H9 (cell line): Measurements from ENCODE around the gene TRAK1. TPM values are rescaled to one million over a fixed set of nuclear protein-coding genes. Genes with fewer than 3 reads are reported as not detected.

ENCODE experiments used
- DNase-seq: peaks from one replicate; pipeline ENCODE4 v3.0.0-alpha.2; 2017
- H2AFZ ChIP-seq: one replicate; pipeline ENCODE4 v1.6.1; 2013; ENCODE audit warnings: mild to moderate bottlenecking, low read length, control low read depth, moderate library complexity
- H2AK5ac ChIP-seq: 2 replicates; pipeline ENCODE4 v1.6.1; 2013; ENCODE audit warnings: low read length, control low read depth, mixed read lengths; ENCODE audit not compliant: insufficient read length
- H2BK120ac ChIP-seq: one replicate; pipeline ENCODE4 v1.6.1; 2013; ENCODE audit warnings: low read depth, mild to moderate bottlenecking, low read length, control low read depth, inconsistent platforms; ENCODE audit not compliant: poor library complexity, severe bottlenecking
- H2BK12ac ChIP-seq: 2 replicates; pipeline ENCODE4 v1.6.1; 2013; ENCODE audit warnings: low read length, control low read depth, mixed read lengths, low read depth; ENCODE audit not compliant: insufficient read length
- H2BK15ac ChIP-seq: 2 replicates; pipeline ENCODE4 v1.6.1; 2013; ENCODE audit warnings: low read depth, low read length, control low read depth
- H2BK20ac ChIP-seq: one replicate; pipeline ENCODE4 v1.6.1; 2013; ENCODE audit warnings: low read depth, mild to moderate bottlenecking, low read length, control low read depth, inconsistent platforms; ENCODE audit not compliant: poor library complexity, severe bottlenecking
- H2BK5ac ChIP-seq: 2 replicates; pipeline ENCODE4 v1.6.1; 2013; ENCODE audit warnings: low read length, control low read depth, mixed read lengths; ENCODE audit not compliant: insufficient read length
- H3K14ac ChIP-seq: 2 replicates; pipeline ENCODE4 v1.6.1; 2013; ENCODE audit warnings: low read length, control low read depth; ENCODE audit not compliant: insufficient read depth
- H3K18ac ChIP-seq: 2 replicates; pipeline ENCODE4 v1.6.1; 2013; ENCODE audit warnings: low read depth, mild to moderate bottlenecking, mixed read lengths, low read length, control low read depth; ENCODE audit not compliant: insufficient read length
- H3K23ac ChIP-seq: 2 replicates; pipeline ENCODE4 v1.6.1; 2013; ENCODE audit warnings: low read length, control low read depth, mixed read lengths, low read depth; ENCODE audit not compliant: insufficient read length
- H3K23me2 ChIP-seq: 2 replicates; pipeline ENCODE4 v1.6.1; 2013; ENCODE audit warnings: low read depth, mild to moderate bottlenecking, mixed read lengths, low read length, control low read depth; ENCODE audit not compliant: insufficient read length, poor library complexity, severe bottlenecking
- H3K27ac ChIP-seq: 2 replicates; pipeline ENCODE4 v1.5.1; 2013; ENCODE audit warnings: low read length, control low read depth, mixed read lengths, low read depth; ENCODE audit not compliant: insufficient read length
- H3K27me3 ChIP-seq: 2 replicates; pipeline ENCODE4 v1.6.1; 2013; ENCODE audit warnings: low read length, control low read depth, inconsistent platforms; ENCODE audit not compliant: insufficient read depth
- H3K4ac ChIP-seq: 2 replicates; pipeline ENCODE4 v1.6.1; 2013; ENCODE audit warnings: low read depth, mild to moderate bottlenecking, control low read depth, inconsistent platforms, low read length, moderate library complexity
- H3K4me1 ChIP-seq: 2 replicates; pipeline ENCODE4 v1.6.1; 2013; ENCODE audit warnings: low read length, control low read depth, inconsistent platforms; ENCODE audit not compliant: insufficient read depth
- H3K4me2 ChIP-seq: 2 replicates; pipeline ENCODE4 v1.6.1; 2013; ENCODE audit warnings: low read length, control low read depth, mixed read lengths; ENCODE audit not compliant: insufficient read length, insufficient read depth
- H3K56ac ChIP-seq: 2 replicates; pipeline ENCODE4 v1.6.1; 2013; ENCODE audit warnings: low read depth, mild to moderate bottlenecking, mixed read lengths, low read length, control low read depth; ENCODE audit not compliant: insufficient read length
- H3K79me1 ChIP-seq: 2 replicates; pipeline ENCODE4 v1.6.1; 2013; ENCODE audit warnings: low read depth, mild to moderate bottlenecking, moderate library complexity, low read length, control low read depth, inconsistent platforms; ENCODE audit not compliant: insufficient read depth, poor library complexity, severe bottlenecking
- H3K79me2 ChIP-seq: 2 replicates; pipeline ENCODE4 v1.6.1; 2013; ENCODE audit warnings: low read length, control low read depth, inconsistent platforms; ENCODE audit not compliant: insufficient read depth
- H3K9ac ChIP-seq: 2 replicates; pipeline ENCODE4 v1.6.1; 2013; ENCODE audit warnings: low read length, control low read depth, mixed read lengths; ENCODE audit not compliant: insufficient read length; ENCODE audit errors: extremely low read depth
- H3K9me3 ChIP-seq: one replicate; pipeline ENCODE4 v1.6.1; 2013; ENCODE audit warnings: low read depth, low read length, inconsistent platforms; ENCODE audit not compliant: control insufficient read depth
- H3T11ph ChIP-seq: one replicate; pipeline ENCODE4 v1.6.1; 2013; ENCODE audit warnings: mild to moderate bottlenecking, low read length, control low read depth, inconsistent platforms
- H4K20me1 ChIP-seq: one replicate; pipeline ENCODE4 v1.6.1; 2013; ENCODE audit not compliant: control insufficient read depth, insufficient read length, insufficient read depth
- H4K5ac ChIP-seq: 2 replicates; pipeline ENCODE4 v1.6.1; 2013; ENCODE audit warnings: low read depth, mild to moderate bottlenecking, mixed read lengths, low read length, control low read depth; ENCODE audit not compliant: insufficient read length
- H4K8ac ChIP-seq: replicated peaks from 2 replicates; pipeline ENCODE4 v1.6.1; 2013; ENCODE audit warnings: low read length, control low read depth, mixed read lengths, low read depth; ENCODE audit not compliant: insufficient read length
- H4K91ac ChIP-seq: 2 replicates; pipeline ENCODE4 v1.6.1; 2013; ENCODE audit warnings: low read depth, mild to moderate bottlenecking, moderate library complexity, mixed read lengths, low read length, control low read depth; ENCODE audit not compliant: insufficient read length
- H3K27ac Mint-ChIP-seq, 3 experiments: 2 replicates in 2 of 3; 3 replicates in 1 of 3; pipeline ENCODE4 v1.8.0; 2020 to 2021; ENCODE audit warnings: mixed read lengths in 3 of 3, mild to moderate bottlenecking in 1 of 3, moderate library complexity in 1 of 3
- H3K27me3 Mint-ChIP-seq: 2 replicates; pipeline ENCODE4 v1.8.0; 2021; ENCODE audit warnings: low read depth, mild to moderate bottlenecking, moderate library complexity, mixed read lengths
- H3K36me3 Mint-ChIP-seq, 3 experiments: 2 replicates in 2 of 3; 3 replicates in 1 of 3; pipeline ENCODE4 v1.8.0; 2020 to 2021; ENCODE audit warnings: low read depth in 3 of 3, mixed read lengths in 3 of 3; ENCODE audit not compliant: insufficient read depth in 1 of 3
- H3K4me1 Mint-ChIP-seq, 2 experiments: 2 replicates each; pipeline ENCODE4 v1.8.0; 2020; ENCODE audit warnings: mixed read lengths in 2 of 2
- H3K4me3 Mint-ChIP-seq, 2 experiments: 2 replicates in 1 of 2; 3 replicates in 1 of 2; pipeline ENCODE4 v1.8.0; 2020 to 2021; ENCODE audit warnings: mild to moderate bottlenecking in 2 of 2, mixed read lengths in 2 of 2, moderate library complexity in 1 of 2
- H3K9me3 Mint-ChIP-seq, 2 experiments: 2 replicates in 1 of 2; 3 replicates in 1 of 2; pipeline ENCODE4 v1.8.0; 2020; ENCODE audit warnings: mild to moderate bottlenecking in 2 of 2, mixed read lengths in 2 of 2, moderate library complexity in 1 of 2
- CTCF ChIP-seq: fragments of 200-600 bp; sonication (generic); conservative IDR thresholded peaks from 3 replicates; pipeline ENCODE4 v1.8.0; 2021; ENCODE audit warnings: antibody characterized with exemption, mild to moderate bottlenecking
- WGBS: extraction: QIAGEN DNeasy Blood & Tissue Kit; methylation state at CpG from one replicate; pipeline ENCODE4 v1.1.7; 2013; ENCODE audit warnings: missing lambda C conversion rate, low lambda C conversion rate, mixed read lengths; ENCODE audit not compliant: insufficient read length; ENCODE audit errors: extremely low coverage; 5-methylcytosine and 5-hydroxymethylcytosine counted together
- total RNA-seq: library from RNA; stranded (reverse); gene quantifications from 2 replicates; pipeline ENCODE4 v1.2.1, GENCODE V29; 2021

Gene TRAK1
- total RNA-seq, 1 experiment from 2014 or later, result 34.2 TPM

DNA sequence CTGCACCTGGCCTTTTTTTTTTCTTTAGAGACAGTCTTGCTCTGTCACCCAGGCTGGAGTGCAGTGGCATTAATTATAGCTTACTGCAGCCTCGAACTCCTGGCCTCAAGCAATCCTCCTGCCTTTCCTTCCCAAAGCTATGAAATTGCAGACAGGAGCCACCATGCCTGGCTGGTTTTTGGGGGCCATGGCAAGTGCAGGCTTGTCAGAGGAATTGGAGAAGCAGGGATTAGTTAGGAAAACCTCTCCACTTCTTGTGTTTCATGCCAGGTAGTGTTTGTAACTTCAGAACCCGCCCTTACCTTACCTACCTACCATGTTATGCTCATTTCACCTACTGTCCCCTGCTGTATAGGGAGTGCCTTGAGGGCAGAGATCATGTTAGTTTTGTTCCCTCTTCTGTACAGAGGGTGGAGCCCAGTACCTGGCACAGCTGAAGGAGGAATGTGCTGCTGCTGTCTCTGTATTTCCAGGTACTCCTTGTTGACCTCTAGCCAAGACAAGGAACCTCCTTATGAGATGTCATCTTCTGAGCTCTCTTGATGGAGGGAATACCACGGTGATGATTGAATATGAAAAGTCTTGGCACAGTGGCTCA is 43.8 kb downstream of the TRAK1 start:
- no peak for TF ChIP-seq CTCF
- DNase-seq, result no peak
- no peaks in the 10 kb centered on the region for H3K9me3 ChIP-seq
- H3K27ac ChIP-seq, result no peak overlapping the region
- H3K27ac Mint-ChIP-seq, result no peak overlapping the region
- H3K4ac ChIP-seq, result no peak overlapping the region
- H3K36me3 Mint-ChIP-seq, result no peaks in the 10 kb centered on the region
- no peak overlapping the region for H4K5ac ChIP-seq
- H3K23ac ChIP-seq, result no peak overlapping the region
- H2BK15ac ChIP-seq, result no peak overlapping the region
- H3K23me2 ChIP-seq, result no peaks in the 10 kb centered on the region
- no peaks in the 10 kb centered on the region for H3K9me3 Mint-ChIP-seq
- no peaks in the 10 kb centered on the region; the same call in 1 of the 2 replicates for H3K27me3 Mint-ChIP-seq
- no peaks in the 10 kb centered on the region for H3K79me1 ChIP-seq
- H2BK5ac ChIP-seq, result no peak overlapping the region
- no peak overlapping the region for H2BK20ac ChIP-seq
- WGBS, result no CpG with 5 or more reads among the region's 3 CpGs
- no peaks in the 10 kb centered on the region for H4K20me1 ChIP-seq
- H2AK5ac ChIP-seq, result no peak overlapping the region
- 0 out of 2 replicates have a peak, but pooled peaks cover 2% of the 10 kb centered on the region for H3K79me2 ChIP-seq
- H3K56ac ChIP-seq, result no peak overlapping the region
- H3K4me1 Mint-ChIP-seq, result peaks cover 12 to 13% of the 10 kb centered on the region in 2 experiments; a peak in 3 of 4 replicates
- no peak overlapping the region for H3T11ph ChIP-seq
- no peak overlapping the region for H3K14ac ChIP-seq
- H4K91ac ChIP-seq, result no peak overlapping the region
- H2AFZ ChIP-seq, result no peak overlapping the region
- no peak overlapping the region for H2BK12ac ChIP-seq
- H3K4me2 ChIP-seq, result no peak overlapping the region
- H3K4me1 ChIP-seq, result no peaks in the 10 kb centered on the region
- H4K8ac ChIP-seq, result no peak overlapping the region
- H3K4me3 Mint-ChIP-seq, result no peak overlapping the region
- H3K18ac ChIP-seq, result no peak overlapping the region
- H2BK120ac ChIP-seq, result no peak overlapping the region
- no peak overlapping the region for H3K9ac ChIP-seq
- H3K27me3 ChIP-seq, result no peaks in the 10 kb centered on the region
